Suprapubic skin (tissue), 4 donors: ENCODE measurements around the gene FARS2.

Source experiments
- CTCF ChIP-seq, 2 donors: fragments of 200-600 bp in 1 of 2; fragments of 450-650 bp in 1 of 2; sonication (generic) in 1 of 2; IDR thresholded peaks; one replicate each; pipeline ENCODE4 v1.5.1; 2016 to 2019; ENCODE audit warnings: antibody characterized with exemption in 2 of 2, mild to moderate bottlenecking in 1 of 2, moderate library complexity in 1 of 2
- POLR2A ChIP-seq, 2 donors: fragments of 450-650 bp; IDR thresholded peaks; one replicate each; pipeline ENCODE4 v1.6.1; 2017; ENCODE audit warnings: antibody characterized with exemption in 2 of 2, mild to moderate bottlenecking in 2 of 2, moderate library complexity in 2 of 2
- POLR2AphosphoS5 ChIP-seq, 3 donors: sonication (generic); formaldehyde crosslinking; IDR thresholded peaks; one replicate each; pipeline ENCODE4 v1.6.1; 2017; ENCODE audit warnings: antibody characterized with exemption in 3 of 3

GRCh38 chr6:5718231-5718947 lies 457.1 kb downstream of the FARS2 start:
- TF ChIP-seq POLR2A (IDR thresholded peaks at IDR 0.05) (no peak), CTCF (IDR thresholded peaks at IDR 0.05) (no peak), POLR2AphosphoS5 (IDR thresholded peaks at IDR 0.05) (no peak)
